GM12878 (cell line): ENCODE results near the gene ITGAD.

Source experiments
- CHD1 ChIP-seq: IDR thresholded peaks from 2 replicates; pipeline ENCODE4 v1.6.1; 2012; ENCODE audit warnings: low read depth, low read length, improper control_type of control experiment
- CTCF ChIP-seq, 3 experiments: IDR thresholded peaks in 2 of 3; conservative IDR thresholded peaks in 1 of 3; 2 replicates each; pipeline ENCODE4 v1.5.1; 2011; ENCODE audit warnings: low read depth in 3 of 3, low read length in 3 of 3, mild to moderate bottlenecking in 3 of 3, control low read depth in 2 of 3, moderate library complexity in 2 of 3, inconsistent platforms in 1 of 3, mixed read lengths in 1 of 3; ENCODE audit not compliant: control insufficient read depth in 2 of 3, insufficient read depth in 1 of 3; ENCODE audit errors: extremely low read depth in 1 of 3
- ETV6 ChIP-seq, 2 experiments: fragments of 450-650 bp in 1 of 2; IDR thresholded peaks in 1 of 2; conservative IDR thresholded peaks in 1 of 2; 2 replicates each; pipeline ENCODE4 v1.6.1; 2014; ENCODE audit warnings: antibody characterized with exemption in 1 of 2, borderline replicate concordance in 1 of 2, low read depth in 1 of 2, mild to moderate bottlenecking in 1 of 2, moderate library complexity in 1 of 2
- EZH2 ChIP-seq: IDR thresholded peaks from 2 replicates; pipeline ENCODE4 v1.6.1; 2012; ENCODE audit warnings: low read depth, mild to moderate bottlenecking, control low read depth, inconsistent platforms, low read length, borderline replicate concordance; ENCODE audit not compliant: control insufficient read depth
- GABPA ChIP-seq: IDR thresholded peaks from 2 replicates; pipeline ENCODE4 v1.6.1; 2014; ENCODE audit warnings: antibody characterized with exemption, low read depth, mild to moderate bottlenecking, inconsistent platforms
- JUNB ChIP-seq: IDR thresholded peaks from 2 replicates; pipeline ENCODE4 v1.6.1; 2016; ENCODE audit warnings: antibody characterized with exemption, mild to moderate bottlenecking
- NFYB ChIP-seq: IDR thresholded peaks from 2 replicates; pipeline ENCODE4 v1.6.1; 2011; ENCODE audit warnings: low read depth, mild to moderate bottlenecking, low read length, improper control_type of control experiment, moderate library complexity; ENCODE audit not compliant: insufficient read depth
- POLR2A ChIP-seq: IDR thresholded peaks from 2 replicates; pipeline ENCODE4 v1.6.1; 2011; ENCODE audit warnings: low read depth, mild to moderate bottlenecking, low read length
- RAD51 ChIP-seq: fragments of 450-650 bp; IDR thresholded peaks from 2 replicates; pipeline ENCODE4 v1.6.1; 2016; ENCODE audit warnings: moderate library complexity, mild to moderate bottlenecking, inconsistent platforms
- RUNX3 ChIP-seq: IDR thresholded peaks from 2 replicates; pipeline ENCODE4 v1.6.1; 2012; ENCODE audit warnings: low read length, inconsistent platforms
- SIN3A ChIP-seq: IDR thresholded peaks from 2 replicates; pipeline ENCODE4 v1.6.1; 2012; ENCODE audit warnings: low read depth, low read length, improper control_type of control experiment
- TARDBP ChIP-seq: IDR thresholded peaks from 2 replicates; pipeline ENCODE4 v1.6.1; 2016; ENCODE audit warnings: borderline replicate concordance
- ZNF592 ChIP-seq: fragments of 450-650 bp; IDR thresholded peaks from 2 replicates; pipeline ENCODE4 v1.6.1; 2017; ENCODE audit warnings: mild to moderate bottlenecking, moderate library complexity

- no peak for TF ChIP-seq CTCF (IDR thresholded peaks at IDR 0.05 in 2 of 3, conservative IDR thresholded peaks at IDR 0.05 in 1 of 3; ENCODE audit: control insufficient read depth in 2 of 3, extremely low read depth in 1 of 3, insufficient read depth in 1 of 3, low read depth in 3 of 3, low read length in 3 of 3)
- TF ChIP-seq EZH2 = no peak
- TF ChIP-seq SIN3A = no peak
- TF ChIP-seq ZNF592 = no peak
- TF ChIP-seq ETV6 (conservative IDR thresholded peaks at IDR 0.05 in 1 of 2, IDR thresholded peaks at IDR 0.05 in 1 of 2; ENCODE audit: borderline replicate concordance in 1 of 2, low read depth in 1 of 2) = no peak
- TF ChIP-seq RAD51 = no peak
- TF ChIP-seq TARDBP = no peak
- no peak for TF ChIP-seq POLR2A
- TF ChIP-seq JUNB = no peak
- no peak for TF ChIP-seq CHD1
- no peak for TF ChIP-seq RUNX3
- no peak for TF ChIP-seq GABPA
- no peak for TF ChIP-seq NFYB
These were observed 37.6 kb upstream of the ITGAD start for GRCh38 chr16:31355431-31356100.
